Right lung (tissue), 5 donors: Measurements from ENCODE around the gene RASAL2. TPM values are rescaled to one million over a fixed set of nuclear protein-coding genes. Genes with fewer than 3 reads are reported as not detected.

Experiments used
- polyA plus RNA-seq, 5 donors: library from polyadenylated mRNA; unstranded; fragments of 120-200 nt; gene quantifications; one replicate each; pipeline versions ENCODE4 v1.2.1 to v1.2.3, GENCODE V29; 2013; ENCODE audit warnings: inconsistent platforms in 1 of 5, low replicate concordance in 1 of 5; ENCODE audit not compliant: insufficient read length in 5 of 5, insufficient read depth in 1 of 5

The RASAL2 gene
- polyA plus RNA-seq, 5 donors = 17.2 to 34.3 (median 32.0) TPM

Other genes with a start within 250 kb of the RASAL2 start
- gene SEC16B, start 124.0 kb upstream of the RASAL2 start, polyA plus RNA-seq = 1 to 10 TPM; 2.6 to 4.3 (median 4.0) TPM